Chondrocyte (in vitro differentiated cells): ENCODE measurements around the gene C19orf81. TPM values are rescaled to one million over a fixed set of nuclear protein-coding genes. Genes with fewer than 3 reads are reported as not detected.

ENCODE experiments used
- DNase-seq: peaks from one replicate; pipeline ENCODE4 v3.0.0; 2021; ENCODE audit warnings: mixed read lengths, low spot score
- H3K27ac Mint-ChIP-seq: one replicate; pipeline ENCODE4 v1.8.0; 2021; ENCODE audit warnings: mild to moderate bottlenecking, moderate library complexity, mixed read lengths; ENCODE audit not compliant: unreplicated experiment
- H3K27me3 Mint-ChIP-seq: 2 replicates; pipeline ENCODE4 v1.8.0; 2021; ENCODE audit warnings: low read depth, mixed read lengths
- H3K36me3 Mint-ChIP-seq: 2 replicates; pipeline ENCODE4 v1.8.0; 2021; ENCODE audit warnings: low read depth, mixed read lengths
- H3K4me1 Mint-ChIP-seq: 2 replicates; pipeline ENCODE4 v1.8.0; 2021; ENCODE audit warnings: low read depth, mild to moderate bottlenecking, mixed read lengths
- H3K4me3 Mint-ChIP-seq: one replicate; pipeline ENCODE4 v1.8.0; 2021; ENCODE audit warnings: mild to moderate bottlenecking, moderate library complexity, mixed read lengths; ENCODE audit not compliant: unreplicated experiment
- H3K9me3 Mint-ChIP-seq: 2 replicates; pipeline ENCODE4 v1.8.0; 2021; ENCODE audit warnings: low read depth, mixed read lengths
- total RNA-seq: library from RNA; stranded (reverse); gene quantifications from 3 replicates; pipeline ENCODE4 v1.2.1, GENCODE V29; 2021
- TF ChIP-seq, protein P1 (sequence below): fragments of 200-600 bp; sonication (generic); IDR thresholded peaks from 2 replicates; pipeline ENCODE4 v1.5.0; 2021; ENCODE audit warnings: antibody characterized with exemption, mild to moderate bottlenecking, moderate library complexity

Gene C19orf81
- total RNA-seq, 1 donor from 2014 or later, result 4.3 TPM

DNA sequence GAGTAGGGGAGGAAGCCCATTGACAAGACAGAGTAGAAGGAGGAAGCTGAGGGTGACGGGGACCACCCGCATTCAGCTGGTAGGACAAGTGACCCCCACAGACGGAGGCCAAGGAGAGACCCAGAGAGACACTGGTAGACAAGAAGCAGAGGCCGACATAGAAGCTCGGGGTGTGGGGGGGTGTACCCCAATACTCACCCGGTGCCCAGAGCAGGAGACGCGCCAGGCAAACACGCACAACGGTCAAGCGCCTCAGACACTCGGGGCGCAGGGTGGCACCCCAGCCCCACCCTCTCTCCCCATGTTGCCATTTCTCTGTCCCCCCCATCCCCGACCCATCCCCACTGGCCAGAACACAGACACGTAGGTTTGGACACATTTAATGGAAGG, 46.8 kb downstream of the C19orf81 start:
- H3K4me1 Mint-ChIP-seq, result no peaks in the 10 kb centered on the region
- H3K9me3 Mint-ChIP-seq, result no peaks in the 10 kb centered on the region
- TF ChIP-seq, protein P1, sequence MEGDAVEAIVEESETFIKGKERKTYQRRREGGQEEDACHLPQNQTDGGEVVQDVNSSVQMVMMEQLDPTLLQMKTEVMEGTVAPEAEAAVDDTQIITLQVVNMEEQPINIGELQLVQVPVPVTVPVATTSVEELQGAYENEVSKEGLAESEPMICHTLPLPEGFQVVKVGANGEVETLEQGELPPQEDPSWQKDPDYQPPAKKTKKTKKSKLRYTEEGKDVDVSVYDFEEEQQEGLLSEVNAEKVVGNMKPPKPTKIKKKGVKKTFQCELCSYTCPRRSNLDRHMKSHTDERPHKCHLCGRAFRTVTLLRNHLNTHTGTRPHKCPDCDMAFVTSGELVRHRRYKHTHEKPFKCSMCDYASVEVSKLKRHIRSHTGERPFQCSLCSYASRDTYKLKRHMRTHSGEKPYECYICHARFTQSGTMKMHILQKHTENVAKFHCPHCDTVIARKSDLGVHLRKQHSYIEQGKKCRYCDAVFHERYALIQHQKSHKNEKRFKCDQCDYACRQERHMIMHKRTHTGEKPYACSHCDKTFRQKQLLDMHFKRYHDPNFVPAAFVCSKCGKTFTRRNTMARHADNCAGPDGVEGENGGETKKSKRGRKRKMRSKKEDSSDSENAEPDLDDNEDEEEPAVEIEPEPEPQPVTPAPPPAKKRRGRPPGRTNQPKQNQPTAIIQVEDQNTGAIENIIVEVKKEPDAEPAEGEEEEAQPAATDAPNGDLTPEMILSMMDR, result no peak
- H3K4me3 Mint-ChIP-seq, result no peak overlapping the region
- H3K36me3 Mint-ChIP-seq, result peaks cover 2% of the 10 kb centered on the region
- peak overlapping the region; percentile 32 for H3K27ac Mint-ChIP-seq
- peaks cover 67% of the 10 kb centered on the region for H3K27me3 Mint-ChIP-seq
- DNase-seq, result no peak

DNA sequence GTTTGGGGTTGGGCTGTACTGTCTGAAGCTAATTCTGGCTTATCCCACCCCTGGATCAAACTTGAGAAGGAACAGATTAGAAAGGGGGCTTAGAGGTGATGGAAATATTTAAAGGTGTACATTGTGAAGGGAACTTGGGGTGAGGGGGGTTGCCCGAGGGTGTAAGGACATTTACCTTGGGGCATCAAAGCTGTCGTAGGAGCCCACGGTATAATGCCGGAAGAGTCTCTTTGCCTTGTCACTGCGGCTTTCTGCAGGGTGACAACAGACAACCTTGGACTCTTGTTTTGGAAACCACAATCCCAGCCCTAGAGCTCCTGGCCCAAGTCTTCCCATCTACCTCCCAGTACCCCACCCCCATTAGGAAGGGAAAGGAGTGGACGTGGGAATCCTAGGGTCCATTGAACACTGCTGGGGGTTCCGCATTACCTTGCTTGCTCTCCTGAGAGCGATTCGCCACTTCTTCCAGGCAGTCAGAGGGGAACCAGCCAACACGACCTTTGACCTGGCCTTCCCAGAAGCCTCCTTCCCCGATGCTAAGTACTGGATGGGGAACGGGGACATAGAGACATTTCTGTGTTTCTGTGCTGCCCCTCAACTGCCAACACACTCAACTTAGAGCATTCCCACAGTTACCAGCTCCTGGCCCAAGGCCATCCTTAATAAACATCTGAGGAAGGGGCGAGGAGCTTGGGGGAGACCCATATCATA, 48.3 kb downstream of the C19orf81 start:
- no peaks in the 10 kb centered on the region for H3K4me1 Mint-ChIP-seq
- DNase-seq, result no peak
- H3K27ac Mint-ChIP-seq, result no peak overlapping the region
- H3K36me3 Mint-ChIP-seq, result peaks cover 2% of the 10 kb centered on the region
- TF ChIP-seq, protein P1, result no peak
- no peak overlapping the region for H3K4me3 Mint-ChIP-seq
- no peaks in the 10 kb centered on the region for H3K9me3 Mint-ChIP-seq
- H3K27me3 Mint-ChIP-seq, result peaks cover 56% of the 10 kb centered on the region

DNA sequence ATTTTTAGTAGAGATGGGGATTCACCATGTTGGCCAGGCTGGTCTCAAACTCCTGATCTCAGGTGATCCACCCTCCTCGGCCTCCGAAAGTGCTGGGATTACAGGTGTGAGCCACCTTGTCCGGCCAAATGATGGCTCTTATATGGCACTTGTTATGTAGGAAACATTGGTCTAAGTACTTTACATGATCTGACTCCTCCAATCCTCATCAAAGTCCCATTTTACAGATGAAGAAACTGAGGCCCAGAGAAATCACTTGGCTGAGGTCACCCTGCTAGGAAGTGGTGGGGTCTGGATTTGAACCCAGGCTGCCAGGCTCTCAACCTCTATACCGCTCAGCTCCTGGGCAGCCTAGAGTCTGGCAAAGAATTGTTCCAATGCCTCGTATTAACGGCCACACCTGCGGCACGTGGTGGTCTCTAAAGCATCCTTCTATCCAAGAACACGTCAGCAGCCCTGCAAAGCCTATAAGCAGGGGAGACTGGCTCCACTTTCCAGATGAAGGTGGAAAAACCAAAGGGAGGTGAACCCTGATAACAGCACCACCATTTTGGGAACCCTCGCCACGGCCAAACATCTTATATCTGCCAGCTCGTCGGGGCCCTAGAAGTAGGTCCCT, 52.2 kb downstream of the C19orf81 start:
- Mint-ChIP-seq H3K4me1 (no peaks in the 10 kb centered on the region), H3K36me3 (peaks cover 2% of the 10 kb centered on the region), H3K9me3 (no peaks in the 10 kb centered on the region), H3K4me3 (no peak overlapping the region), H3K27me3 (peaks cover 55% of the 10 kb centered on the region), H3K27ac (no peak overlapping the region)
- DNase-seq, result no peak
- TF ChIP-seq, protein P1, result no peak

DNA sequence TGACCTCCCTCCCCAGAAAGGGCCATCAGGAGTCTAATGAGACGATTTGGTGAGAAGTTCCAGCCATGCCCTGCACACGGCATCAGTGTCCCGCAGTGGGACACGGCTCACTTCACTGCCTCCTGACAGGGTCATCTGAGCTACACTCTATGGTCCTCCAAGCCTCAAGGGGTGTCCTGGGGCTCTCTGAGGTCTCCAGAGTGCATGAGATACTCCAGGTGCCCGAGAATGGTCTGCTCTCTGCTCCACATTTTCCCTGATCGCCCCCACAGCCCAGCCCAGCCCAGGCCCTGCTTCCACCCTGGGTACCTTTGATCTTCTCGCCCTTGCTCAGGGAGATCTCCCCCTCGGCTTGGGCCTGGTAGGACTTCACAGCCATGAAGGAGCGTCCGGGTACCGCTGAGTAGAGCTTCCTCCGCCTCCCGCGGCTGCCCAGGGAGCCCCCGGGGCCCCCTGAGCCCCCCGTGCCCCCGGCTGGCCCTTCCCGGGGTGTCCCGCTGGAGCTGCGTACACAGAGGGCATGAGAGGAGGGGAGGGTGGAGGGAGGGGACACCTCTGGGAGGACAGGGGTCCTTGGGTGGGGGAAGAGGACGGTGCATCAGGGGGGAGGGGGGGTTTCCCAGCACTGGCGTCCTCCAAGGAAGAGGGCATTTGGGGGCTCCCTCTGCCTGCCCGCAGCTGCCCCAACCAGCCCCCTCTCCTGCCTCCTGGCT, 53.1 kb downstream of the C19orf81 start:
- H3K4me1 Mint-ChIP-seq, result no peaks in the 10 kb centered on the region
- H3K4me3 Mint-ChIP-seq, result no peak overlapping the region
- no peak for DNase-seq
- H3K9me3 Mint-ChIP-seq, result no peaks in the 10 kb centered on the region
- TF ChIP-seq, protein P1, result no peak
- peaks cover 53% of the 10 kb centered on the region for H3K27me3 Mint-ChIP-seq
- no peaks in the 10 kb centered on the region for H3K36me3 Mint-ChIP-seq
- no peak overlapping the region for H3K27ac Mint-ChIP-seq
